ENCODE results near the gene KIFAP3.

The KIFAP3 gene

DNA sequence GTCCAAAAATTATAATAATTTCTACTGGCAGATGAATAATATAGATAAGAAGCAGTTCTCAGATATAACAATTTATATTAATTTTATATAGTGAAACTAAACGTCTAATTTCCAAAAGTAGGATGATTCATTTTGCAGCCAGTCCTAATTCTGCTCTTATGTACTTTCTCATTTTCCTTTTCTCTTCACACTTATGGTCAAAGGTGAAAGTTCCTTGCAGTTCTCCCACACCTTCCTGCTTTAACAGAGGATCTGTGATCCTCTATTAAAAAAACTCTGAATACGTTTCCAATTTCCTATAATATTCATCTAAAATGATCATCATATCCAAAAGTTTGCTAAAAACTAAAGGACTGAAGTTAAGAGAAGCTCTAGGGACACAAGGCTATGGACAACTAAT, 78.5 kb downstream of the KIFAP3 start:
- no peak overlapping the region for H3K27ac ChIP-seq (ENCODE audit: poor library complexity, severe bottlenecking)
- no peak for DNase-seq (ENCODE audit: low spot score)
- TF ChIP-seq, protein P1, sequence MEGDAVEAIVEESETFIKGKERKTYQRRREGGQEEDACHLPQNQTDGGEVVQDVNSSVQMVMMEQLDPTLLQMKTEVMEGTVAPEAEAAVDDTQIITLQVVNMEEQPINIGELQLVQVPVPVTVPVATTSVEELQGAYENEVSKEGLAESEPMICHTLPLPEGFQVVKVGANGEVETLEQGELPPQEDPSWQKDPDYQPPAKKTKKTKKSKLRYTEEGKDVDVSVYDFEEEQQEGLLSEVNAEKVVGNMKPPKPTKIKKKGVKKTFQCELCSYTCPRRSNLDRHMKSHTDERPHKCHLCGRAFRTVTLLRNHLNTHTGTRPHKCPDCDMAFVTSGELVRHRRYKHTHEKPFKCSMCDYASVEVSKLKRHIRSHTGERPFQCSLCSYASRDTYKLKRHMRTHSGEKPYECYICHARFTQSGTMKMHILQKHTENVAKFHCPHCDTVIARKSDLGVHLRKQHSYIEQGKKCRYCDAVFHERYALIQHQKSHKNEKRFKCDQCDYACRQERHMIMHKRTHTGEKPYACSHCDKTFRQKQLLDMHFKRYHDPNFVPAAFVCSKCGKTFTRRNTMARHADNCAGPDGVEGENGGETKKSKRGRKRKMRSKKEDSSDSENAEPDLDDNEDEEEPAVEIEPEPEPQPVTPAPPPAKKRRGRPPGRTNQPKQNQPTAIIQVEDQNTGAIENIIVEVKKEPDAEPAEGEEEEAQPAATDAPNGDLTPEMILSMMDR (IDR thresholded peaks at IDR 0.05; ENCODE audit: poor library complexity, severe bottlenecking), result no peak

DNA sequence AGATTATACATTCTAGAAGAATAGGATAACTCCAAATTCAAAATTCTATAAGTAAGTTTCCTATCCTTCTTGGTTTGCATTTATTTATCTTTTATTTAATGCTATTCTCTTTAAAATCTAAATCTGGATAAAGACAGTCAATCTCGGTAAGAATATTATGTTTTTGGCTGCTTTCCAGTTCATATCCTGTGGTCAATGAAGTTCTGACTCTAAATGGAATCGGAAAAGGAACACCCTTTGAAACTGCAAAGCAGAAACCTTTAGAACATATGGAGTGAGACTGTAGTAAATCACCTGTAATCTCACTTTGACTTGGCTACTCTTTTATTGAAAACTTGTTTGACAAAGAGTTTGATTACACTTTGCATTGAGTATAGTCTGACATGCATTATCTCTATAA, 85.2 kb downstream of the KIFAP3 start:
- ATAC-seq (ENCODE audit: low read depth) (no peak), DNase-seq (ENCODE audit: low spot score) (no peak)
- Histone ChIP-seq H3K4me3 (ENCODE audit: severe bottlenecking) (no peak overlapping the region), H3K9me3 (ENCODE audit: severe bottlenecking) (no peaks in the 10 kb centered on the region), H3K36me3 (ENCODE audit: low read depth) (no peaks in the 10 kb centered on the region), H3K4me1 (ENCODE audit: insufficient read depth, poor library complexity, severe bottlenecking) (no peaks in the 10 kb centered on the region), H3K27ac (ENCODE audit: poor library complexity, severe bottlenecking) (no peak overlapping the region), H3K27me3 (ENCODE audit: insufficient read depth, poor library complexity, severe bottlenecking) (no peaks in the 10 kb centered on the region)
- TF ChIP-seq, protein P1 (IDR thresholded peaks at IDR 0.05; ENCODE audit: poor library complexity, severe bottlenecking), result no peak

More for the DNA sequence above, 78.5 kb downstream of the KIFAP3 start:
- Histone ChIP-seq H3K36me3 (ENCODE audit: low read depth) (peaks cover 3% of the 10 kb centered on the region; the same call in 1 of the 2 replicates), H3K27me3 (ENCODE audit: insufficient read depth, poor library complexity, severe bottlenecking) (no peaks in the 10 kb centered on the region), H3K4me1 (ENCODE audit: insufficient read depth, poor library complexity, severe bottlenecking) (peaks cover 14% of the 10 kb centered on the region), H3K9me3 (ENCODE audit: severe bottlenecking) (no peaks in the 10 kb centered on the region), H3K4me3 (ENCODE audit: severe bottlenecking) (no peak overlapping the region)
- no peak for ATAC-seq (ENCODE audit: low read depth)

DNA sequence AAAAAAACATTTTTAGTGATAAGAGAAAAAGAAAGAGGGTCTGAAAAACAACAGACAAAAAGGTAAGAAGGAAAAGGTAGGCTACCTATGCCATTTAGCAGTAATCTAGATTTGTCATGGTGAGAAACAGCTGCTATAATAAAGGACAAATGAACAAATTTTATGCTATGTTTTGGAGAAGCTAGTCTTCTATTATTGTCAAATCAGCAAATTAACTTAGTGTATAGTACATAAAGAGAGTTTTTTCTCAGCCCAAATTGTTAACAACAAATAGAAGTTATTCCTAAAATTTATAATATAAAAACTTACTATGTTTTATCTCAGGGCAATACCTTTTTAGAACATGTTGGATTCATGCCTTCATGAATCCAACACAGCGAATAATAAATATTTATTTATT, 88.7 kb downstream of the KIFAP3 start:
- peaks cover 20% of the 10 kb centered on the region for H3K36me3 ChIP-seq (ENCODE audit: low read depth)
- no peaks in the 10 kb centered on the region for H3K9me3 ChIP-seq (ENCODE audit: severe bottlenecking)
- H3K27ac ChIP-seq (ENCODE audit: poor library complexity, severe bottlenecking), result no peak overlapping the region
- DNase-seq (ENCODE audit: low spot score) (no peak), ATAC-seq (ENCODE audit: low read depth) (no peak)
- H3K4me1 ChIP-seq (ENCODE audit: insufficient read depth, poor library complexity, severe bottlenecking), result no peaks in the 10 kb centered on the region
- no peaks in the 10 kb centered on the region for H3K27me3 ChIP-seq (ENCODE audit: insufficient read depth, poor library complexity, severe bottlenecking)
- TF ChIP-seq, protein P1 (IDR thresholded peaks at IDR 0.05; ENCODE audit: poor library complexity, severe bottlenecking), result no peak
- H3K4me3 ChIP-seq (ENCODE audit: severe bottlenecking), result no peak overlapping the region

DNA sequence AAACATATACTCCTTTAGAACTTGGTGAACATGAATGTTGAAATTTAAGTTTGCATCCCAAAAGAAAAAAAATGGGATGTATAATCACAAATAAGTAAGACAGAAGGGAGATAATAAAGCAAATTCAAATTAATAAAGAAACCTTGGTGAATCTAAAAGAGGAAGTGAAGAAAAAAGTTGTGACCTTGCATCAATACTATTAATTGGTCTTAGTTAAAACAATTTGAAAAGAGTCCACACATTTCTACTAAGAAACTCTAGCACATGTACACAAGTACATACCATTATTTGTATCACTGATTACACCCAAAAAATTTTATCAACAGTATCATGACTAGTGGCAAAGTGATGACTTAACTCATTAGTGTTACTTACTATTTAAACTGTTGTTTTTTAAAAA, 100.4 kb downstream of the KIFAP3 start:
- no peaks in the 10 kb centered on the region for H3K4me1 ChIP-seq (ENCODE audit: insufficient read depth, poor library complexity, severe bottlenecking)
- DNase-seq (ENCODE audit: low spot score) (no peak), ATAC-seq (ENCODE audit: low read depth) (no peak)
- H3K9me3 ChIP-seq (ENCODE audit: severe bottlenecking), result no peaks in the 10 kb centered on the region
- no peak overlapping the region for H3K4me3 ChIP-seq (ENCODE audit: severe bottlenecking)
- peaks cover 4% of the 10 kb centered on the region for H3K36me3 ChIP-seq (ENCODE audit: low read depth)
- no peak overlapping the region for H3K27ac ChIP-seq (ENCODE audit: poor library complexity, severe bottlenecking)
- TF ChIP-seq, protein P1 (IDR thresholded peaks at IDR 0.05; ENCODE audit: poor library complexity, severe bottlenecking), result no peak
- no peaks in the 10 kb centered on the region for H3K27me3 ChIP-seq (ENCODE audit: insufficient read depth, poor library complexity, severe bottlenecking)

DNA sequence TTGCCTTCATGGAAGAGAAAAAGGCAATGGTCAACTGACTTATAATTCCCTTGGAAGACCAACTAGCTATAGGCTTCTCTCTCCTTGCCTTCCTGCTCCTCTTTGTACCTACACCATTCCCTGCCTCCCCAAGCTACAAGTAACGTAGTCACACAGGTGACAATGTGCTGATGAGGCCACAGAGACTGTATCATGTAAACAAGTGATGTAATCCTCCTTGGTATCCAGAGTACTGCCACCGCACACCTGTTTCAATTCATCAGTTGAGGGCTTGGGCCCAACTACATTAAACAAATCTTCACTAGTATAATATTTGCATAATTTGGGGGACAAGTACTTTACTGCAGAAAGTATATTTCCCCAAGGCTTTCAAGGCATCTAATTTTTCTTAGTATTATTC, 104.4 kb downstream of the KIFAP3 start:
- no peak for ATAC-seq (ENCODE audit: low read depth)
- TF ChIP-seq, protein P1 (IDR thresholded peaks at IDR 0.05; ENCODE audit: poor library complexity, severe bottlenecking), result no peak
- DNase-seq (ENCODE audit: low spot score), result no peak
- H3K36me3 ChIP-seq (ENCODE audit: low read depth), result peaks cover 4% of the 10 kb centered on the region
- no peaks in the 10 kb centered on the region for H3K4me1 ChIP-seq (ENCODE audit: insufficient read depth, poor library complexity, severe bottlenecking)
- no peaks in the 10 kb centered on the region for H3K9me3 ChIP-seq (ENCODE audit: severe bottlenecking)
- H3K27ac ChIP-seq (ENCODE audit: poor library complexity, severe bottlenecking), result no peak overlapping the region
- H3K4me3 ChIP-seq (ENCODE audit: severe bottlenecking), result no peak overlapping the region
- H3K27me3 ChIP-seq (ENCODE audit: insufficient read depth, poor library complexity, severe bottlenecking), result no peaks in the 10 kb centered on the region
